GM20000 (cell line): ENCODE data around the gene SCN2B.

Source experiments
- DNase-seq: peaks from one replicate; pipeline ENCODE4 v3.0.0; 2012; ENCODE audit warnings: low spot score
- CTCF ChIP-seq: IDR thresholded peaks from 2 replicates; pipeline ENCODE4 v1.5.1; 2012; ENCODE audit warnings: mild to moderate bottlenecking, control low read depth; ENCODE audit errors: extremely low read depth, missing control alignments

The SCN2B gene

GRCh38 chr11:118117790-118118601 lies 58.4 kb downstream of the SCN2B start:
- DNase-seq: no peak
- no peak for TF ChIP-seq CTCF

- no peak for DNase-seq
- TF ChIP-seq CTCF: no peak
Measured at GRCh38 chr11:118115048-118115447, 61.4 kb downstream of the SCN2B start.

GRCh38 chr11:118114266-118114665 lies 62.2 kb downstream of the SCN2B start:
- TF ChIP-seq CTCF: no peak
- no peak for DNase-seq

GRCh38 chr11:118112711-118113430 lies 63.6 kb downstream of the SCN2B start:
- no peak for TF ChIP-seq CTCF
- DNase-seq: no peak
